Neural cell (in vitro differentiated cells): ENCODE data around the gene COL23A1. TPM values are rescaled to one million over a fixed set of nuclear protein-coding genes. Genes with fewer than 3 reads are reported as not detected.

Experiments used
- H2AFZ ChIP-seq: fragments of 200-600, 300-800 bp; sonication (generic), shearing (Covaris generic); 2 replicates; pipeline ENCODE4 v1.6.0; 2014; ENCODE audit warnings: low read depth, mild to moderate bottlenecking, antibody characterized with exemption, low read length, moderate library complexity
- H3F3A ChIP-seq: fragments of 200-600 bp; shearing (Covaris generic); 2 replicates; pipeline ENCODE4 v1.6.1; 2016; ENCODE audit warnings: mild to moderate bottlenecking, moderate library complexity, mixed read lengths, antibody characterized with exemption, low read length; ENCODE audit not compliant: insufficient read depth, poor library complexity, severe bottlenecking
- H3K27ac ChIP-seq: fragments of 200-600, 300-800 bp; sonication (generic), shearing (Covaris generic); 2 replicates; pipeline ENCODE4 v1.5.1; 2014; ENCODE audit warnings: mild to moderate bottlenecking, low read length, moderate library complexity
- H3K27me3 ChIP-seq: fragments of 300-800, 200-600 bp; sonication (generic), shearing (Covaris generic); 2 replicates; pipeline ENCODE4 v1.6.0; 2014; ENCODE audit warnings: mild to moderate bottlenecking, low read depth, low read length, moderate library complexity; ENCODE audit not compliant: insufficient read depth
- H3K36me3 ChIP-seq: fragments of 300-800, 200-600 bp; sonication (generic), shearing (Covaris generic); 2 replicates; pipeline ENCODE4 v1.5.1; 2014; ENCODE audit warnings: mild to moderate bottlenecking, antibody characterized with exemption, low read length, moderate library complexity; ENCODE audit not compliant: insufficient read depth
- H3K4me2 ChIP-seq: fragments of 300-800, 200-600 bp; sonication (generic), shearing (Covaris generic); 2 replicates; pipeline ENCODE4 v1.6.0; 2014; ENCODE audit warnings: mild to moderate bottlenecking, low read length
- H3K4me3 ChIP-seq: fragments of 300-800, 200-600 bp; sonication (generic), shearing (Covaris generic); 2 replicates; pipeline ENCODE4 v1.5.1; 2014; ENCODE audit warnings: mild to moderate bottlenecking, low read length, moderate library complexity
- H3K79me2 ChIP-seq: fragments of 200-600 bp; shearing (Covaris generic); replicated peaks from 2 replicates; pipeline ENCODE4 v1.6.0; 2014; ENCODE audit warnings: mild to moderate bottlenecking, low read length, moderate library complexity; ENCODE audit not compliant: insufficient read depth
- H3K9ac ChIP-seq: fragments of 300-800, 200-600 bp; sonication (generic), shearing (Covaris generic); 2 replicates; pipeline ENCODE4 v1.6.1; 2016; ENCODE audit warnings: mild to moderate bottlenecking, low read length, mixed read lengths
- H3K9me2 ChIP-seq: fragments of 200-600 bp; shearing (Covaris generic); 2 replicates; pipeline ENCODE4 v1.6.1; 2016; ENCODE audit warnings: mild to moderate bottlenecking, low read length, mixed read lengths; ENCODE audit not compliant: insufficient read depth
- H3K9me3 ChIP-seq: fragments of 200-600, 300-800 bp; sonication (generic), shearing (Covaris generic); 2 replicates; pipeline ENCODE4 v1.6.1; 2016; ENCODE audit warnings: mild to moderate bottlenecking, mixed run types, low read length, moderate library complexity, mixed read lengths
- H4K20me1 ChIP-seq: fragments of 200-600 bp; shearing (Covaris generic); 2 replicates; pipeline ENCODE4 v1.6.1; 2016; ENCODE audit warnings: mild to moderate bottlenecking, mixed run types; ENCODE audit not compliant: insufficient read depth
- CTCF ChIP-seq: fragments of 450-650 bp; IDR thresholded peaks from 2 replicates; pipeline ENCODE4 v1.5.1; 2014; ENCODE audit warnings: antibody characterized with exemption, mild to moderate bottlenecking, moderate library complexity; ENCODE audit not compliant: poor library complexity, severe bottlenecking
- EP300 ChIP-seq: fragments of 450-650 bp; conservative IDR thresholded peaks from 2 replicates; pipeline ENCODE4 v1.6.1; 2014; ENCODE audit warnings: antibody characterized with exemption, mild to moderate bottlenecking, moderate library complexity; ENCODE audit not compliant: poor library complexity, severe bottlenecking
- EZH2 ChIP-seq: fragments of 200-600, 300-800 bp; shearing (Covaris generic), sonication (generic); IDR thresholded peaks from 2 replicates; pipeline ENCODE4 v1.6.1; 2014; ENCODE audit warnings: antibody characterized with exemption, low read length, borderline replicate concordance, mild to moderate bottlenecking; ENCODE audit not compliant: insufficient read depth, poor library complexity, severe bottlenecking
- MXI1 ChIP-seq: fragments of 450-650 bp; conservative IDR thresholded peaks from 2 replicates; pipeline ENCODE4 v1.6.1; 2014; ENCODE audit warnings: antibody characterized with exemption, mild to moderate bottlenecking; ENCODE audit not compliant: poor library complexity, severe bottlenecking
- POLR2AphosphoS5 ChIP-seq: IDR thresholded peaks from 2 replicates; pipeline ENCODE4 v1.6.1; 2012
- RAD21 ChIP-seq: fragments of 450-650 bp; conservative IDR thresholded peaks from 2 replicates; pipeline ENCODE4 v1.6.1; 2014; ENCODE audit warnings: antibody characterized with exemption, mild to moderate bottlenecking, moderate library complexity
- REST ChIP-seq: IDR thresholded peaks from 2 replicates; pipeline ENCODE4 v1.6.1; 2012; ENCODE audit warnings: borderline replicate concordance
- SMC3 ChIP-seq: fragments of 450-650 bp; conservative IDR thresholded peaks from 2 replicates; pipeline ENCODE4 v1.6.1; 2014; ENCODE audit warnings: antibody characterized with exemption, mild to moderate bottlenecking, moderate library complexity; ENCODE audit not compliant: poor library complexity
- TAF1 ChIP-seq: IDR thresholded peaks from 2 replicates; pipeline ENCODE4 v1.6.1; 2012; ENCODE audit warnings: low read depth
- polyA plus RNA-seq: library from polyadenylated mRNA; depleted of rRNA; stranded (reverse); fragments of >200 nt; gene quantifications from 2 replicates; pipeline ENCODE4 v1.2.3, GENCODE V29; 2014

The COL23A1 gene
- polyA plus RNA-seq, 1 donor from 2014 or later, result not detected

DNA sequence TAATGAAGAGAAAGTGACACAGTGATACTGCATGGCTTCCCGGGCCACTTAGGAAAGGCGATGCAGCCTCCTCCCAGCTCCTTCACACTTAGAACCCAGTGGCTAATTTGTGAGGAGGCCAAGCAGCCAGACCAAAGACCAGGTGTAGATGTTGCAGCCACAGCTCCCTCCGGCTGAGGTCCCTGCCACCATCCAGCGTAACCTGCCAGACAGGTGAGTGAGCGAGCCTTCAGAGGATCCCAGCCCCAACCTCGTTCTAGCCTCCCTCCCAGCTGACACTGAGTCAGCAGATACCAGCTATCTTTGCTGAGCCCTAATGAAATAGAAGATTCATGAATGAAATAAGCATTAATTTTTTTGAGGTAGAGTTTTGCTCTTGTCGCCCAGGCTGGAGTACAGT, 59.7 kb downstream of the COL23A1 start:
- H2AFZ ChIP-seq, result no peak overlapping the region
- H3K4me3 ChIP-seq, result no peak overlapping the region
- TF ChIP-seq EZH2, result no peak
- TF ChIP-seq POLR2AphosphoS5, result no peak
- no peak for TF ChIP-seq RAD21
- TF ChIP-seq EP300, result no peak
- TF ChIP-seq SMC3, result no peak
- no peak for TF ChIP-seq CTCF
- no peak for TF ChIP-seq REST
- no peak overlapping the region for H3K4me2 ChIP-seq
- H3F3A ChIP-seq, result no peaks in the 10 kb centered on the region
- no peaks in the 10 kb centered on the region for H3K79me2 ChIP-seq
- H3K27me3 ChIP-seq, result no peaks in the 10 kb centered on the region
- H3K9me2 ChIP-seq, result no peaks in the 10 kb centered on the region
- no peaks in the 10 kb centered on the region for H3K36me3 ChIP-seq
- no peaks in the 10 kb centered on the region for H3K9me3 ChIP-seq
- H4K20me1 ChIP-seq, result no peaks in the 10 kb centered on the region
- H3K27ac ChIP-seq, result no peak overlapping the region
- H3K9ac ChIP-seq, result no peak overlapping the region

DNA sequence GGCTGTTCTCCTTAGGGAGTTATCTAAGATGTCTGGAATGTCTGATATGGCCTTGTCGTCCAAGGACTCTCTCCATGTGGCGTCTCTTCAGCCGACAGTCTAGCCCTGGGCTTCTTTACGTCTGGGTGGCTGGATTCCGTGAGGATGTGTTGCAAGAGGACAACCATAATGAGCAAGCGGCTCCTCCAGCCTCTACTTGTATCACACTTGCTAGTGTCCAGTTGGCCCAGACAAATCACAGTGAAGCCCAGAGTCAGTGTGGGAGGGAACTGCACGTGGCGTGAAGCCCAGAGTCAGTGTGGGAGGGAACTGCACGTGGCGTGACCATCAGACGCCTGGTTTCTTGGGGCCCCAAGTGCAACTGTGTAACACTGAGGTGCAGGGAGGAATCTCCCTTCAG, 61.1 kb downstream of the COL23A1 start:
- H3K4me3 ChIP-seq, result no peak overlapping the region
- H3K9ac ChIP-seq, result no peak overlapping the region
- no peaks in the 10 kb centered on the region for H4K20me1 ChIP-seq
- no peaks in the 10 kb centered on the region for H3K79me2 ChIP-seq
- H3F3A ChIP-seq, result no peaks in the 10 kb centered on the region
- H3K27me3 ChIP-seq, result no peaks in the 10 kb centered on the region
- H3K9me3 ChIP-seq, result no peaks in the 10 kb centered on the region
- H3K36me3 ChIP-seq, result no peaks in the 10 kb centered on the region
- H3K27ac ChIP-seq, result no peak overlapping the region
- no peaks in the 10 kb centered on the region for H3K9me2 ChIP-seq
- TF ChIP-seq RAD21, result no peak
- TF ChIP-seq TAF1, result no peak
- TF ChIP-seq MXI1, result no peak
- no peak for TF ChIP-seq SMC3
- TF ChIP-seq POLR2AphosphoS5, result no peak
- no peak for TF ChIP-seq REST
- no peak for TF ChIP-seq EZH2
- TF ChIP-seq EP300, result no peak
- no peak for TF ChIP-seq CTCF
- H2AFZ ChIP-seq, result no peak overlapping the region
- H3K4me2 ChIP-seq, result no peak overlapping the region
